Tibial nerve (tissue), 4 donors: ENCODE results near the gene GRID1. TPM values are rescaled to one million over a fixed set of nuclear protein-coding genes. Genes with fewer than 3 reads are reported as not detected.

Source experiments
- DNase-seq, 2 donors: peaks; one replicate each; pipeline ENCODE4 v3.0.0-alpha.2; 2019; ENCODE audit warnings: low spot score in 2 of 2
- H3K27ac ChIP-seq, 4 donors: fragments of 200-600 bp; sonication (generic) in 3 of 4; one replicate each; pipeline ENCODE4 v1.5.1; 2017 to 2019; ENCODE audit warnings: mild to moderate bottlenecking in 1 of 4
- H3K27me3 ChIP-seq, 2 donors: fragments of 200-600 bp; sonication (generic) in 1 of 2; one replicate each; pipeline versions ENCODE4 v1.5.1 to v1.6.0; 2017 to 2019
- H3K36me3 ChIP-seq, 3 donors: fragments of 200-600 bp; sonication (generic); one replicate each; pipeline ENCODE4 v1.5.1; 2018 to 2019
- H3K4me1 ChIP-seq, 4 donors: fragments of 200-600 bp; sonication (generic) in 3 of 4; one replicate each; pipeline ENCODE4 v1.5.1; 2017 to 2019
- H3K4me3 ChIP-seq, 4 donors: fragments of 200-600 bp; sonication (generic) in 3 of 4; one replicate each; pipeline ENCODE4 v1.5.1; 2017 to 2019; ENCODE audit warnings: mild to moderate bottlenecking in 1 of 4, moderate library complexity in 1 of 4
- H3K9me3 ChIP-seq, 4 donors: fragments of 200-600 bp; sonication (generic) in 3 of 4; one replicate each; pipeline ENCODE4 v1.5.1; 2017 to 2019
- EP300 ChIP-seq, 2 donors: sonication (generic); formaldehyde crosslinking; IDR thresholded peaks; one replicate each; pipeline ENCODE4 v1.6.1; 2017; ENCODE audit warnings: antibody characterized with exemption in 2 of 2, mild to moderate bottlenecking in 1 of 2
- POLR2A ChIP-seq, 2 donors: fragments of 450-650 bp; IDR thresholded peaks; one replicate each; pipeline ENCODE4 v1.6.1; 2017; ENCODE audit warnings: antibody characterized with exemption in 2 of 2, mild to moderate bottlenecking in 2 of 2, moderate library complexity in 2 of 2
- WGBS, 2 donors: methylation state at CpG; one replicate each; pipeline ENCODE4 v1.1.5; 2018; 5-methylcytosine and 5-hydroxymethylcytosine counted together
- total RNA-seq, 4 donors: library from RNA; depleted of rRNA; stranded (reverse); fragments of >200 nt; gene quantifications; one replicate each; pipeline ENCODE4 v1.1.0, GENCODE V29; 2016
- TF ChIP-seq, protein P1 (sequence below), 5 experiments: fragments of 200-600 bp in 3 of 5; fragments of 450-650 bp in 2 of 5; sonication (generic) in 3 of 5; IDR thresholded peaks; one replicate each; pipeline ENCODE4 v1.5.1; 2016 to 2019; ENCODE audit warnings: antibody characterized with exemption in 5 of 5, mild to moderate bottlenecking in 3 of 5, moderate library complexity in 2 of 5

GRID1 gene
- total RNA-seq, 4 donors from 2014 or later = 7.7 to 16.3 (median 10.5) TPM

DNA sequence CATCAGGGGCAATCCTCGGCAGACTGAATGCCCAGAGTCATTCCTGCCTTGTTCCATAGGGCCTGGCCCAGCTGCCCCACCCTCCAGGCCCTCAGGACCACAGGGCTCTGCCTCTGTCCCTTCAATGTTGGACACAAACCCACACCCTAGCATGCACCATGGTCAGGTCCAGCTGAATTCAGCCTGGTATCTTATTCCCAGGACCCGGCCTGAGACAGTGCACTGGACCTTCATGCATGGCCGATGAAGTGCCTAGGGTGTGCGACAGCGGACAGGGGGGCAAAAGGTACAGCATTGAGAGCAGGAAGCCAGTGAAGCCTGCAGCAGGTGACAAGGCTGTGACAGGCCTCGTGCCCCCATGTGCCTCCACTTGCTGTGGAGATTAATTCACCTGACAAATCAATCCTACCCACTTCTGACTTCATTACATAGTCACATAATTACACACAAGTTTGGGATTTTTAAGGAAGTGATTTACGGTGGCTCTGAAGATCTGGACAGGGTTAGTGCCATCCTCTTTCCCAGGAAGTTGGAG is 261.9 kb downstream of the GRID1 start:
- TF ChIP-seq, protein P1, sequence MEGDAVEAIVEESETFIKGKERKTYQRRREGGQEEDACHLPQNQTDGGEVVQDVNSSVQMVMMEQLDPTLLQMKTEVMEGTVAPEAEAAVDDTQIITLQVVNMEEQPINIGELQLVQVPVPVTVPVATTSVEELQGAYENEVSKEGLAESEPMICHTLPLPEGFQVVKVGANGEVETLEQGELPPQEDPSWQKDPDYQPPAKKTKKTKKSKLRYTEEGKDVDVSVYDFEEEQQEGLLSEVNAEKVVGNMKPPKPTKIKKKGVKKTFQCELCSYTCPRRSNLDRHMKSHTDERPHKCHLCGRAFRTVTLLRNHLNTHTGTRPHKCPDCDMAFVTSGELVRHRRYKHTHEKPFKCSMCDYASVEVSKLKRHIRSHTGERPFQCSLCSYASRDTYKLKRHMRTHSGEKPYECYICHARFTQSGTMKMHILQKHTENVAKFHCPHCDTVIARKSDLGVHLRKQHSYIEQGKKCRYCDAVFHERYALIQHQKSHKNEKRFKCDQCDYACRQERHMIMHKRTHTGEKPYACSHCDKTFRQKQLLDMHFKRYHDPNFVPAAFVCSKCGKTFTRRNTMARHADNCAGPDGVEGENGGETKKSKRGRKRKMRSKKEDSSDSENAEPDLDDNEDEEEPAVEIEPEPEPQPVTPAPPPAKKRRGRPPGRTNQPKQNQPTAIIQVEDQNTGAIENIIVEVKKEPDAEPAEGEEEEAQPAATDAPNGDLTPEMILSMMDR (IDR thresholded peaks at IDR 0.05) = no peak
- TF ChIP-seq POLR2A (IDR thresholded peaks at IDR 0.05) (no peak), EP300 (IDR thresholded peaks at IDR 0.05) (no peak)
- DNase-seq = no peak
- no peak overlapping the region for H3K4me3 ChIP-seq
- H3K27ac ChIP-seq = no peak overlapping the region
- no peaks in the 10 kb centered on the region for H3K4me1 ChIP-seq
- no peaks in the 10 kb centered on the region for H3K27me3 ChIP-seq
- H3K36me3 ChIP-seq = no peaks in the 10 kb centered on the region
- H3K9me3 ChIP-seq = peaks cover 0 to 8% (median 0%) of the 10 kb centered on the region in 4 donors
- 82 to 93% methylated on average over 7 of the region's 7 CpGs for WGBS, 2 donors

DNA sequence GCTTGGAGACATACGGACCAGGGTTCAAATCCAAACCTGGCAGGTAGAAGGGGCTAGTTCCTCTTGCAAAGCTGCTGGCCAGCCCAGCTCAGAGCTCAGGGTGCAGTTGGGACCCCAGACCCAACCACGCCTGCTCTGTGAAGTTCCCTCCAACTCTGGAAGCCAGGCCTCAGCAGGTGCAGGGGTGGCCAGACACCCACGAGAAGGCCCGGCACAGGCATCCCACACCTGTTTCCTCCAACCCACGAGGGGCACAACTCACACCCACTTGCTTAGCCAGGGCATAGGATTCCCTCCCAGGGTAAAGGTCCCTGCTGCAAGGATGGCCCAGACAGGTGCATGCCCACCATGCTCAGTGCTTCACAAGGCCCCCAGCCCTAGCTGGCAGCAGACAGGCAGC is 262.4 kb downstream of the GRID1 start:
- Histone ChIP-seq H3K4me1 (no peaks in the 10 kb centered on the region), H3K4me3 (no peak overlapping the region), H3K27me3 (no peaks in the 10 kb centered on the region), H3K27ac (no peak overlapping the region), H3K36me3 (no peaks in the 10 kb centered on the region), H3K9me3 (peaks cover 0 to 8% (median 0%) of the 10 kb centered on the region in 4 donors)
- DNase-seq = no peak
- TF ChIP-seq EP300 (IDR thresholded peaks at IDR 0.05) = no peak
- no peak for TF ChIP-seq POLR2A (IDR thresholded peaks at IDR 0.05)
- TF ChIP-seq, protein P1 (IDR thresholded peaks at IDR 0.05) = no peak
- 85 to 90% methylated on average over 5 of the region's 5 CpGs for WGBS, 2 donors

DNA sequence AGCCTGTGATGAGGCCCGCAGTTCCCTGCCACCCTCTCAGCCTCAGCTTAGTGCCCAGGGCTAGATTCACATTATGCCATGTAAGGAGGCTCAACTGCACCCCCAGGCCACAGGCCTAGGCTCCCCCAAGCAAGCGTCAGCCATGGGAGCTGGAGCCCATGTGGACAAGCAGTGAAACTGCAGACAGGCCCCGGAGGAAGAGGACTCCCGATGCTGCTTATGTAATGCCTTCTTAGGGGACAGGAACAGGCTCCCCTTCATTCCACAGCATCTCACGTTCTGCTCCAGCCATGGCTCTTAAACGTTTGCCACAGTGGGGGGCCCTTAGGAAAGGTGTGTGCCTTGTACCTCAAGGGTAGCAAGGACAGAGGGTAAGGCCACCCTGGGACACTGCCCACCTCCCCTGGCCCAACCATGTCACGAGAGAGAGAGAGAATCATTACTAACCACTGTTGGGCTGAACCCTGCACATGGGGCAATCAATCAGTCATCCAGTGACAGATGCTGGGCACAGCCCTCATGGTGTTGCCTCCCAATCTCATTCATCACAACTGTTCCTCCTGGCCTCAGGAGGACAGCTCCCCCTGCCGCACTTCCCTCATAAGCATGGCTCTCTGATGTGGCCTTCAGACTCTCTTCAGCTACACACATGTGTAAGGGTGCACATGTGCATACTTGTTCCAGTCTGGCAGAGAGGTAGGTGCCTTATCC is 263.0 kb downstream of the GRID1 start:
- no peaks in the 10 kb centered on the region for H3K36me3 ChIP-seq
- DNase-seq = no peak
- peaks cover 0 to 8% (median 0%) of the 10 kb centered on the region in 4 donors for H3K9me3 ChIP-seq
- no peak overlapping the region for H3K27ac ChIP-seq
- H3K27me3 ChIP-seq = no peaks in the 10 kb centered on the region
- no peak for TF ChIP-seq POLR2A (IDR thresholded peaks at IDR 0.05)
- TF ChIP-seq, protein P1 (IDR thresholded peaks at IDR 0.05) = no peak
- no peak for TF ChIP-seq EP300 (IDR thresholded peaks at IDR 0.05)
- H3K4me3 ChIP-seq = no peak overlapping the region
- no peaks in the 10 kb centered on the region for H3K4me1 ChIP-seq
- 51 to 65% methylated on average over 7 to 8 of the region's 8 CpGs for WGBS, 2 donors

DNA sequence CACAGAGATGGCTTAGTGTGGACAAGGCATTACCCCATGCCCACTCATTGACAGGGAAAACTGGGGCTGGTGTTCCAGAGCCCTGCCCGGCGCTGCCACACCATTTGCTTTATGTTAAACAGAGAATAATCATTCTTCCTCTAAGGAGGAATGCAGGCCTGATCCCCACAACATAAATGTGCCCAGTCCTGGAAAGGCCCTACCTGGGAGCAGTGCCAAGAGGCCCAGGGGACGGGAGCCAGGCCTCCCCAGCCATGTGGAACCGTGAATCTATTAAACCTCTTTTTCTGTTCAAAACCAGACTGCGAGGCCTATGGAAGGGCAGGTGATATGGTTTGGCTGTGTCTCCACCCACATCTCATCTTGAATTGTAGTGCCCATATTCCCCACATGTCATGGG is 264.1 kb downstream of the GRID1 start:
- no peaks in the 10 kb centered on the region for H3K36me3 ChIP-seq
- no peak overlapping the region for H3K4me3 ChIP-seq
- H3K27ac ChIP-seq = no peak overlapping the region
- no peaks in the 10 kb centered on the region for H3K4me1 ChIP-seq
- H3K27me3 ChIP-seq = no peaks in the 10 kb centered on the region
- peaks cover 0 to 8% (median 0%) of the 10 kb centered on the region in 4 donors for H3K9me3 ChIP-seq
- no peak for DNase-seq
- TF ChIP-seq, protein P1 (IDR thresholded peaks at IDR 0.05) = no peak
- no peak for TF ChIP-seq EP300 (IDR thresholded peaks at IDR 0.05)
- TF ChIP-seq POLR2A (IDR thresholded peaks at IDR 0.05) = no peak
- WGBS, 2 donors = 65 to 77% methylated on average over 4 to 5 of the region's 5 CpGs

DNA sequence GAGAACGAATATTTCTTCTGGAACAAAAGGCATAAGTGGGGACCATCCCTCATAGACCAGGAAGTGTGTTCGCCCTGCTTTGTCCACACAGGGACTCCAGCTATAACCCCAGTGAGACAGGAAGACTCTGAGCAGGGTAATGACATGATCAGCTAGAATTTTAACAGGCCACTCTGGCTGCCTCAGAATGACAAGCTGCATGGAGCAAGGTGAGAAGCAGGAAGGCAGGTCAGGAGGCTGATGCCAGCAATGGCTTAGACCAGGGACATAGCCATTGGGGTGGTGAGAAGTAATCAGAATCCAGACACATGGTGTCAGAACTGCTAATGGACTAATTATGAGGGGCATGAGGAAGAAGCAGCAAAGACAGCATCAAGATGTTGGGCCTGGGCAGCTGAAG is 264.6 kb downstream of the GRID1 start:
- Histone ChIP-seq H3K27ac (no peak overlapping the region), H3K4me1 (no peaks in the 10 kb centered on the region), H3K9me3 (peaks cover 0 to 8% (median 0%) of the 10 kb centered on the region in 4 donors), H3K27me3 (no peaks in the 10 kb centered on the region), H3K36me3 (no peaks in the 10 kb centered on the region), H3K4me3 (no peak overlapping the region)
- no peak for DNase-seq
- 82 to 85% methylated on average over 2 of the region's 2 CpGs for WGBS, 2 donors
- TF ChIP-seq EP300 (IDR thresholded peaks at IDR 0.05) = no peak
- TF ChIP-seq POLR2A (IDR thresholded peaks at IDR 0.05) = no peak
- TF ChIP-seq, protein P1 (IDR thresholded peaks at IDR 0.05) = no peak
